HL-60 (cell line): Measurements from ENCODE around the gene IFT25.
"Not testable (repeated sequence)": the region's sequence is repeated elsewhere in the genome, so short reads cannot be mapped to it uniquely, and the experiment has no call there.

ENCODE experiments used
- CTCF ChIP-seq: IDR thresholded peaks from one replicate; pipeline ENCODE4 v1.5.1; 2011; ENCODE audit warnings: low read length, control low read depth, inconsistent platforms; ENCODE audit not compliant: insufficient read depth
- POLR2AphosphoS5 ChIP-seq: IDR thresholded peaks from 2 replicates; pipeline ENCODE4 v1.6.1; 2012; ENCODE audit warnings: low read depth
- REST ChIP-seq: IDR thresholded peaks from 2 replicates; pipeline ENCODE4 v1.6.1; 2012; ENCODE audit warnings: low read depth; ENCODE audit not compliant: insufficient replicate concordance

- not testable (repeated sequence) for TF ChIP-seq REST, CTCF, POLR2AphosphoS5
Observed at GRCh38 chr1:53881853-53882252, 63.6 kb downstream of the IFT25 start.
